Urothelium cell line (cell line): ENCODE data around the gene IL1B.

Experiments used
- DNase-seq: peaks from one replicate; pipeline ENCODE4 v3.0.0; 2011; ENCODE audit warnings: low spot score, mixed read lengths
- FAIRE-seq: peaks from 2 replicates; lab custom pipeline; 2011; peaks lifted over from hg19 to GRCh38; lab: Jason Lieb, UNC

The IL1B gene

DNA sequence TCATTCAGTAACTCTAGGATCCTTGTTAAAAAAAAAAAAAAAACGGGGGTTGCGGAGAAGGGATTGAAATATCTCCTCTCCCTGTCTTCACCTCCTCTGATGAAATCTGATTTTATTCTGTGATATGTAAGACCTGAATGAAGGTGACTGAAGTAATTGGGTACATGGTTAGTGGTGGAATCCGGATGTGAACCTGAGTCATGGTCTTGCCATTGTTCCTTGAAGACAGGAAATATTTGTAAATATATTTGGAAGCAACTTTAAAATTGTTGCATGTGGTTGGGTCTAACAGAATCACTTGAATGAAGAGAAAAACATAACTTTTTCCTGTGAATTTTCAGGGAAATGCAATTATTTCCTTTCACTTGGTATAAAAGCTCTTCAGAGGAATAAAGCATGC lies 49.3 kb downstream of the IL1B start:
- FAIRE-seq (no peak), DNase-seq (peak; percentile 44)

DNA sequence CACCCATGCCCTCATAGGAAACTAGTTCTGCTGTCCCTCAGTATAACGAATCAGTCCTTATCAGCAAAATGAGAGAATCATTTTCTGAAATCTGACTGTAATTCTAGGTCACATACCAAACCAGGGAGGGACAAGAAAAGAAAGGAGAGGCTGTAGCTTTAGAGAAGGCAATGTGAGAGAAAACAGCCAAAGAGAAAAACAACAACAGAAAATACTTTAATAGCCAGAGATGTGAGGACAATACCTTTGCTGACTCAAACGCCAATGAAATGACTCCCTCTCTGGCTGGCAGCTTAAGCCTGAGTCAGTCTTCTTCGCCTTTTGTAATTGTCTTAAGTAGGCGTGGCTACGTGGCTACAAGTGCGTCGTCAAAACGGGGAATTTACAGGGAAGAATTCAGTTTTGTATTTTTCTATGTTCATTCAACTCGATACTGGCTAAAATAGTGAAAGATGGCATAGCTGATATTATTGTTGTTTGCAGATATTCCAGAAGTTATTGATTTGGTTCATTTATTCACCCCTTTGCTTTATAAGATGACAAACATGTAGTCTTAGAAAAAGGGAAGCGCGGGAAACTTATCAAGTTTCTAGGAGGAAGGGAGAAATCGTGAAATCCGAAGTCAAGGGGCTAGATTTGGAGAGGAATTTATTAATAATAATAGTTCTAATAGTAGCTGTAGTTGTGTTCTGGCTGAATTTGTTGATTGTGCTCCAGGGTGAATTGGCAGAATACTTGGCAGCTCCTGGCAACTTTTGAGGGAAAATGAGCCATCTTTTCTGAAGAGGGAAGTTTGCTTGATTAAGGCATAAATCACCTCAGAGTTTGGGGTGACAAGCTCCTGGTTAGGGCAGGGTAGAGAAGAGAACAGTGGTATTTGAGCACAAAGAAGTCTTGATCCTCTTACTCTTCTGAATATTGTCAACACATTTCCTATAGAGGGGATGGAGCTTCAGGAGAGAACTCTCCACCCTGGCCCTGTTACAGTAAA lies 52.1 kb downstream of the IL1B start, which contains the start of gene IL1A:
IL1A (minus strand) TSS at position 295 of the 991 bp plus-strand sequence. CDS start 723 bp downstream, outside the sequence.
- peak; percentile 75 for DNase-seq
- FAIRE-seq = peak; percentile 87

GRCh38 chr2:112783187-112783714 lies 53.3 kb downstream of the IL1B start:
- DNase-seq (no peak), FAIRE-seq (no peak)

GRCh38 chr2:112782234-112782799 lies 54.3 kb downstream of the IL1B start:
- no peak for DNase-seq
- no peak for FAIRE-seq
